Germinal center (tissue), 1 donor: ENCODE data around the gene ZNF513.
"Not testable (repeated sequence)": the region's sequence is repeated elsewhere in the genome, so short reads cannot be mapped to it uniquely, and the experiment has no call there.

Source experiments
- DNase-seq: peaks from one replicate; pipeline ENCODE4 v3.0.0; 2012; ENCODE audit warnings: mixed read lengths, low spot score

ZNF513 gene, protein sequence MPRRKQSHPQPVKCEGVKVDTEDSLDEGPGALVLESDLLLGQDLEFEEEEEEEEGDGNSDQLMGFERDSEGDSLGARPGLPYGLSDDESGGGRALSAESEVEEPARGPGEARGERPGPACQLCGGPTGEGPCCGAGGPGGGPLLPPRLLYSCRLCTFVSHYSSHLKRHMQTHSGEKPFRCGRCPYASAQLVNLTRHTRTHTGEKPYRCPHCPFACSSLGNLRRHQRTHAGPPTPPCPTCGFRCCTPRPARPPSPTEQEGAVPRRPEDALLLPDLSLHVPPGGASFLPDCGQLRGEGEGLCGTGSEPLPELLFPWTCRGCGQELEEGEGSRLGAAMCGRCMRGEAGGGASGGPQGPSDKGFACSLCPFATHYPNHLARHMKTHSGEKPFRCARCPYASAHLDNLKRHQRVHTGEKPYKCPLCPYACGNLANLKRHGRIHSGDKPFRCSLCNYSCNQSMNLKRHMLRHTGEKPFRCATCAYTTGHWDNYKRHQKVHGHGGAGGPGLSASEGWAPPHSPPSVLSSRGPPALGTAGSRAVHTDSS

GRCh38 chr2:27380626-27381545 lies at the start of gene ZNF513:
Gene ZNF513, minus strand, starts transcription at chr2:27380734. Its CDS starts 208 bp downstream, at chr2:27380526.
- peak; percentile 86 for DNase-seq

DNA sequence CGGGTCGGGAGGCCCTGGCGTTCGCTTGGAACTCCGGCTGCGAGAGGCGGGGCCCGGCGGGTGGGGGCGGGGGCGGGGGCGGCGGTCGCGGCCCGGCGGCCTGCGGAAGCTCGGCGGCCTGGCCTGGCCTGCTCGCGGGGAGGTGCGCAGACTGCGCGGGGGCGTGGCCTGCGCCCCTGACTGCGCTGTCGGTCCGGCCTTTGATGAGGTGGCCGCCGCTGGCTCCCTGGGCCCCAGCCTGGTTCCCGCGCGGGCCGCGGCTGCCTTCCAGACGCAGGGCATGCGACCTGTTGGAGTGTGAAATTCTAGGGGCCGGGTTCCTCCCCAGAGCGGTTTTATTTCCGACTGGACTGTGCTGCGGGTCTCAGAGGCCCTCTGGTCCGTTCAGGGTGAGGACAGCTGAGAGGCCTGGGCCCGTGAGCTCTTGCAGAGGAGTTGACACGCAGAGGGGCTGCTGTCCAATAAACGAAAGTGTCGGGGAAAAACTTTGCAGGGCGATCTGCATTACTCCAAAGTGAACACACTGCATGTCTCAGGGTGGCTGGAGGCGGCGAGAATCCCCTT lies 48.5 kb upstream of the ZNF513 start:
- peak; percentile 86 for DNase-seq

DNA sequence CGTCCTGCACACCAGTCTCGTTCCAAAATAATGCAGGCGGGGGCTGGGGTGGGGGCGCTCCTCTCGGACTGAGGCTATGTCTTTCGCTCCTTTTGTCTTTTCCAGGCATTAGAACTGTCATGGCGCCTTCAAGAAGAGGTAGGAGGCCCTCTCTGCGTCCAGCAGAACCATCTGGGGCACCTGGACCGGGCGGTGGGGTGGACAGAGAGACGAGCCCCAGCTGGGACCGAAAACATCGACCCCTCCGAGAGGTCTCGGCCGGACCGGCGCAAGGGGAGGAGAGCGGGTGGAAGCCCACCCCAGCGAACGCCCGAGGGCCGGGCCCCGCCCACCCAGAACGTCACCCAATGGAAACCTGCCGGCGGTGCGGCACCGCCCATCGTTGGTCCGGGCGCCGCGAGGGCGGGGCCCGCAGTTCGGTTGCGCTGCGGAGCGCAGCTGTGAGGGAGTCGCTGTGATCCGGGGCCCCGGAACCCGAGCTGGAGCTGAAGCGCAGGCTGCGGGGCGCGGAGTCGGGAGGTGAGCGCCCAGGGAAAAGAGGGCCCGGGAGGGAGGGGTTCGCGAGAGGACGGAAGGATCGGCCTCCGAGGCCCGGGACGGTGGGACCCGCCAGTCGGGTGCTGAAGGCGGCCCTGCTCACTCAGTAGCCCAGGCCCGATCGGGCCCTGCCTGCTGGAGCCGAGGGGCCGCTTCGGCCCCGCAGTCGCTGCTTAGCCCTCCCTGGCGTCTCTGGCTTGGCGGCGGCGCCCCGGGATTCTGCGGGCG lies 47.9 kb upstream of the ZNF513 start, which contains the start of gene NRBP1:
NRBP1 (plus strand) TSS at position 419 of the 765 bp plus-strand sequence. CDS start 4,643 bp downstream, outside the sequence.
- DNase-seq, result peak; percentile 93

DNA sequence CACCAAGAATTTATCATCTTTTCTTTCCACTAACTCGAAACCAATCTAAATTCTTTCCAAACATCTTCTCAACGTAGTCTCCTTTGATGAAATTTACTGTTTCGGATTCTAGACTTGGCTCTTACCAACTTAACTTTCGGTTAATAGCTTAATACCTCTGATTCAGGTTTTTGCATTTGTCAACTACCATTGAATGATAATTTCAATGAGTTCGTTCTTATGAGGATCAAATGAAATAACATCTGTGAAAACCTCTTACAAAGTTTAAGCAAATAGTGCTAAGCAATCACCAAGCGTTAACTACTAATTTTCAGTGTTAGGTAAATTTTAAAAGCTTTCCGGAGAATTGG lies 47.3 kb upstream of the ZNF513 start:
- no peak for DNase-seq

- not testable (repeated sequence) for DNase-seq
Observed at GRCh38 chr2:27425039-27425438, 44.5 kb upstream of the ZNF513 start.

GRCh38 chr2:27422958-27423357 lies 42.4 kb upstream of the ZNF513 start:
- DNase-seq, result no peak

GRCh38 chr2:27421660-27422250 lies 41.2 kb upstream of the ZNF513 start:
- no peak for DNase-seq

- DNase-seq, result no peak
Observed at GRCh38 chr2:27420996-27421395, 40.5 kb upstream of the ZNF513 start.

GRCh38 chr2:27416151-27416550 lies 35.6 kb upstream of the ZNF513 start:
- no peak for DNase-seq

DNA sequence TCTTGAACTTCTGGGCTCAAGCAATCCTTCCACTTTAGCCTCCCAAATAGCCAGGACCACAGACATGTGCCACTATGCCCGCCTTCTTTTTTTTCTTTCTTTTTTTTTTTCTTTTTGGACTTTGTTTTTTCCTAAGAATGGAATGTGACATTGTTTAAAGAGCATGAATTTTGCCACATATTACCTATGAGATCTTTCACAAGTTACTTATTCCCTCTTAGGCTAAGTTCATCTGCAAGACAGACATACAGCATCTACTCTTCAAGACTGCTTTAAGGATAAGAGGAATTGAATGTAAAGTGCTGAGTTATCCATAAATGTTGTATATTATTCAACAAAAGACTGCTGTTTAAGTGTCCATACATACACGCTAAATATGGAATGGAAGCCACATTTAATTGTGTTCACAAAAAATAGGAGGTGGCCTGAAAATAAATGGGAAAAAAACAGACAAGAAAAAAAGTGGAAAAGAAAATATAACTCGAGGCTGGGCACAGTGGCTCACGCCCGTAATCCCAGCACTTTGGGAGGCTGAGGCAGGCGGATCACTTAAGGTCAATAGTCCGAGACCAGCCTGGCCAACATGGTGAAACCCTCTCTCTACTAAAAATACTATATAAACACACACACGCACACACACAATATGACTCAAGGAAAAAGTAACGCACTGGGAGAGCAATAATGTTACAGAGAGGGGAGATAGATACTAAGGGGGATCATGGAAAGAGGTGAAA lies 32.1 kb upstream of the ZNF513 start:
- DNase-seq, result no peak

GRCh38 chr2:27409321-27410073 lies 29.0 kb upstream of the ZNF513 start, which contains the start of gene PPM1G:
Gene PPM1G, minus strand, starts transcription at chr2:27409591. Its CDS starts 169 bp downstream, at chr2:27409422.
- peak; percentile 95 for DNase-seq

DNA sequence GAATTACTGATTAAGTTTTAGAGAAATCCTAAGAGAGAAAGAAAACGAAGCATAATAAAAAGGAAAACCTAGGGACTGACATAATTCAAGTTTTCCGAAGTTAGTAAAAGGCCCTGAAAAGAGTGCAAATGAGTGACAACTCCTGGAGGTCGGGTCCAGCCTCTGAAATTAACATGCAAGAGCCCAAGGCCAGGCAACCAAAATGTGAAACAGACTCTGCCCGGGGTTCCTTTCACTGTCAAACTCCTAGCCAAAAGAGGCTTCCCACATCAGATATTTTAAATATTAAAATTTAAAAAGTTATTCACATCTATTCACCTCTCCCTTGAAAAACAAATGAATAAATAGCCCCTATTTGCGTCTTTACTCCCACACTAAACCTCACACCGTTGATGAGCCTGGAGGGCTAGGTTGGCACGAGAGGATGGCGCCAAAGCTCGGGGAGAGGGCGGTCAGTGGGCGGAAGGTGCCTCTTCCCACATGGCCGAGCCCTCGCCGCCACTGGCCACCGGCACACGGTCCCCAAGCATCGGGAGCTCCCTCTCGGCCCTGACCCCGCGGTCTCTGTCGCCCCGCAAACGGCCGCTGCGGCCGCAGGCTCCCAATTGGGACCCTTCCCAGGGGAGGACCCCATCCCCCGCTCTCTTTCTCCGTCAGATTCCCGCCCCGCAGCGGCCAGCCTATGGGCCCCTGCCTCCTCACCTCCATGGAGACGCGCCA lies 28.2 kb upstream of the ZNF513 start:
- DNase-seq, result peak; percentile 19

GRCh38 chr2:27407798-27408491 lies 27.4 kb upstream of the ZNF513 start:
- peak; percentile 33 for DNase-seq

GRCh38 chr2:27400348-27401135 lies 20.0 kb upstream of the ZNF513 start:
- DNase-seq, result no peak

DNA sequence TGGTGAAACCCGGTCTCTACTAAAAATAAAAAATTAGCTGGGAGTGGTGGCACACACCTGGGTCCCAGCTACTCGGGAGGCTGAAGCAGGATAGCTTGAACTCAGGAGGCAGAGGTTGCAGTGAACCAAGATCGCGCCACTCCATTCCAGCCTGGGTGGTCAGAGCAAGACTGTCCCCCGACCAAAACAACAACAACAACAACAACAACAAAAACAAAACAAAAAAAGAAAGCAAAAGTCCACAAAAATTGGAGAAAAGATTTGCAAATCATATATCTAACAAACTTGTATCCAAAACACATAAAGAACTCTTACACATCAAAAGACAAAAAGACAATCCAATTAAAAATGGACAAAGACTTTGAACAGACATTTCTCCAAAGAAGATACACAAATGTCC lies 18.4 kb upstream of the ZNF513 start:
- no peak for DNase-seq

DNA sequence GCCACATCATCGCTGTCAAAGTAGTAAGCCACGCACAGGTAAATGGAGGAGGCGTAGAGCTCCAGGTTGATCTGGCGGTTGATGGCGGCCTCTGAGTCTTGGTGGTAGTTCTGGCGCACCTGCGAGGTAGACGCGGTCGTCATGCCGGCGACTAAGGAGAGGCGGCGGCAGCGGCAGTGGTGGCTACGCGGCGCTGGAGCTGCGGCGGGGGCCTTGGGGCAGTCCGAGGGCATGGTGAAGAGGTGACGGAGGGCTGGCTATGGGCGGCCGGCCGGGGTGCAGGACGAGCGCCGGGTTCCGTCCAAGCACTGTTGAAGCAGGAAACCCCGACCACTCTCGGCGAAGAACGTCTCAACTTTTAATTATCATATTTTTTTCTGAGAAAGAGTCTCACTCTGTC lies 12.7 kb upstream of the ZNF513 start:
- no peak for DNase-seq
